CD14-positive monocyte (primary cell): ENCODE measurements around the gene TMEM175. TPM values are rescaled to one million over a fixed set of nuclear protein-coding genes. Genes with fewer than 3 reads are reported as not detected.

Experiments used
- DNase-seq, 3 donors: peaks; one replicate each; pipeline ENCODE4 v3.0.0-alpha.2; 2011 to 2022
- H2AFZ ChIP-seq: 2 replicates; pipeline ENCODE4 v1.6.0; 2012; ENCODE audit warnings: mild to moderate bottlenecking, low read depth, low read length, inconsistent platforms; ENCODE audit not compliant: insufficient read depth, poor library complexity, severe bottlenecking
- H3K27ac ChIP-seq, 2 donors: 1 replicate in 1 of 2; 2 replicates in 1 of 2; pipeline ENCODE4 v1.5.1; 2012 to 2013; ENCODE audit warnings: low read length in 2 of 2, control low read depth in 1 of 2, inconsistent platforms in 1 of 2, low read depth in 1 of 2, mild to moderate bottlenecking in 1 of 2
- H3K27me3 ChIP-seq, 2 donors: one replicate each; pipeline versions ENCODE4 v1.6.0 to v1.6.1; 2011 to 2013; ENCODE audit warnings: low read length in 2 of 2; ENCODE audit not compliant: control insufficient read depth in 2 of 2, insufficient read depth in 2 of 2
- H3K36me3 ChIP-seq, 2 donors: replicated peaks in 1 of 2; 1 replicate in 1 of 2; 2 replicates in 1 of 2; pipeline versions ENCODE4 v1.5.1 to v1.6.1; 2012 to 2013; ENCODE audit warnings: low read length in 2 of 2, control low read depth in 1 of 2, inconsistent platforms in 1 of 2, mild to moderate bottlenecking in 1 of 2; ENCODE audit not compliant: insufficient read depth in 2 of 2, control insufficient read depth in 1 of 2
- H3K4me1 ChIP-seq, 2 donors: 1 replicate in 1 of 2; 2 replicates in 1 of 2; pipeline versions ENCODE4 v1.5.1 to v1.6.1; 2012 to 2013; ENCODE audit warnings: low read length in 2 of 2, control low read depth in 1 of 2, inconsistent platforms in 1 of 2, mild to moderate bottlenecking in 1 of 2, moderate library complexity in 1 of 2; ENCODE audit not compliant: insufficient read depth in 2 of 2, control insufficient read depth in 1 of 2
- H3K4me2 ChIP-seq: replicated peaks from 2 replicates; pipeline ENCODE3; 2012; ENCODE audit warnings: low read length, moderate library complexity, mild to moderate bottlenecking; ENCODE audit not compliant: poor library complexity, severe bottlenecking; ENCODE audit errors: extremely low read depth
- H3K4me3 ChIP-seq, 3 experiments: fragments of 200-600 bp in 1 of 3; sonication (generic) in 1 of 3; replicated peaks in 1 of 3; 1 replicate in 2 of 3; 2 replicates in 1 of 3; pipeline ENCODE4 v1.5.1; 2011 to 2013; ENCODE audit warnings: low read length in 3 of 3, mild to moderate bottlenecking in 3 of 3, control low read depth in 2 of 3, low read depth in 2 of 3, inconsistent platforms in 1 of 3, moderate library complexity in 1 of 3
- H3K79me2 ChIP-seq: 2 replicates; pipeline ENCODE4 v1.6.0; 2012; ENCODE audit warnings: mild to moderate bottlenecking, control low read depth, inconsistent platforms, low read length, moderate library complexity; ENCODE audit not compliant: insufficient read depth
- H3K9ac ChIP-seq: 2 replicates; pipeline ENCODE4 v1.6.0; 2017; ENCODE audit warnings: low read length, mild to moderate bottlenecking; ENCODE audit not compliant: insufficient read depth, poor library complexity, severe bottlenecking
- H3K9me3 ChIP-seq, 2 donors: replicated peaks in 1 of 2; 1 replicate in 1 of 2; 2 replicates in 1 of 2; pipeline versions ENCODE4 v1.5.1 to v1.6.1; 2012 to 2013; ENCODE audit warnings: low read length in 2 of 2, control low read depth in 1 of 2; ENCODE audit not compliant: control insufficient read depth in 1 of 2, insufficient read depth in 1 of 2
- H4K20me1 ChIP-seq: 2 replicates; pipeline ENCODE4 v1.6.0; 2012; ENCODE audit warnings: mild to moderate bottlenecking, low read length, control low read depth, moderate library complexity; ENCODE audit not compliant: insufficient read depth
- H3K27ac Mint-ChIP-seq, 7 donors: one replicate each; pipeline ENCODE4 v1.8.0; 2020; ENCODE audit warnings: mild to moderate bottlenecking in 7 of 7, mixed read lengths in 7 of 7, moderate library complexity in 6 of 7, inconsistent platforms in 2 of 7
- H3K27me3 Mint-ChIP-seq, 3 donors: one replicate each; pipeline ENCODE4 v1.8.0; 2021 to 2022; ENCODE audit warnings: low read depth in 3 of 3, mild to moderate bottlenecking in 3 of 3, mixed read lengths in 3 of 3, moderate library complexity in 3 of 3, inconsistent platforms in 1 of 3
- H3K36me3 Mint-ChIP-seq, 2 donors: one replicate each; pipeline ENCODE4 v1.8.0; 2020; ENCODE audit warnings: mixed read lengths in 2 of 2, inconsistent platforms in 1 of 2, mild to moderate bottlenecking in 1 of 2
- H3K4me1 Mint-ChIP-seq: one replicate; pipeline ENCODE4 v1.8.0; 2020; ENCODE audit warnings: mild to moderate bottlenecking, mixed read lengths
- H3K4me3 Mint-ChIP-seq, 2 donors: one replicate each; pipeline ENCODE4 v1.8.0; 2020; ENCODE audit warnings: mild to moderate bottlenecking in 2 of 2, mixed read lengths in 2 of 2, moderate library complexity in 1 of 2
- H3K9me3 Mint-ChIP-seq, 7 donors: one replicate each; pipeline ENCODE4 v1.8.0; 2020 to 2022; ENCODE audit warnings: mixed read lengths in 7 of 7, mild to moderate bottlenecking in 6 of 7, moderate library complexity in 6 of 7, inconsistent platforms in 2 of 7
- WGBS: methylation state at CpG from one replicate; pipeline ENCODE4 v1.1.5; 2013; ENCODE audit warnings: missing lambda C conversion rate; ENCODE audit not compliant: insufficient coverage; 5-methylcytosine and 5-hydroxymethylcytosine counted together
- intact Hi-C, 2 donors: fragments of 100-400 bp; cut with micrococcal nuclease; formaldehyde crosslinking; loops; one replicate each; pipeline versions ENCODE4 v1.15.0 to v1.15.1; 2023
- polyA plus RNA-seq, 3 donors: library from polyadenylated mRNA; depleted of rRNA in 1 of 3; unstranded in 2 of 3; stranded (reverse) in 1 of 3; fragments of 300-500 nt in 2 of 3; fragments of >200 nt in 1 of 3; fragmentation: Illumina TruSeq in 2 of 3; gene quantifications; 1 replicate in 2 of 3; 2 replicates in 1 of 3; pipeline ENCODE4 v1.2.3, GENCODE V29; 2012 to 2021
- TF ChIP-seq, protein P1 (sequence below): fragments of 200-600 bp; IDR thresholded peaks from one replicate; pipeline ENCODE4 v1.8.0; 2022; ENCODE audit warnings: antibody characterized with exemption, mild to moderate bottlenecking

Gene TMEM175
- polyA plus RNA-seq, 3 donors: 18.9 to 216 (median 20.7) TPM

DNA sequence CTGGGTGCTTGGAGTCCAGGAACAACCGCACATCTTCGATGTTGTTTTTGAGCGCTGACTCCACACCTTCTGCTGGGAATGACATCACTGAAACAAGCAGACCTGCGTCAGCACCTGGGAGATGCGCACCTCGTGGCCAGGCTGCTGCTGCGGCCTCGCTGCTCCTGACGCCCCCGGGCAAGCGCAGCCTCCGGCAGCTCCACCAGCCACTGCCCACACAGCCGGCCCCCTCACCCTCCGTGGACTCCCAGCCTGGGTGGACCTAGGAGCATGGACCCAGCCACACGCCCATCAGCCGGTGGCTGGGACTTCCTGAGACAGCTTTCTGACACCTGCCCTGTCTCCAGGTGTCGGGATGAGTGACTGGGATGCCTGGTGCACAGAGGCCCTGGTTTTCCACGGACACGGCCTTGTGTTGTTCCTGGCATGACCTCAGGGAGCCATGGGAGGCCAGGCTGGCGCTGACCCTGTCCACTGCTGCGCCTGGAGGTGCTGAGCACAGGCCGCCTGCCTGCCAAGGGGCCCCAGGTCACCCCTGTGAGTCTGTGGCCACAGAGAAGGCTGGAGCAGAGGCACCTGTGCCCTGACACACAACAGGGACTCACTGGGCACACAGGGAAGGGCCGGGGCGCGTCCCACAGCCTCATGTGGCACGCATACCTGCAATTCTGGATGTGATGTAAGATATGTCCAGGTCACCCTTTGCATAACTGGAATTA, 48.7 kb upstream of the TMEM175 start:
- H3K9ac ChIP-seq: no peak overlapping the region

DNA sequence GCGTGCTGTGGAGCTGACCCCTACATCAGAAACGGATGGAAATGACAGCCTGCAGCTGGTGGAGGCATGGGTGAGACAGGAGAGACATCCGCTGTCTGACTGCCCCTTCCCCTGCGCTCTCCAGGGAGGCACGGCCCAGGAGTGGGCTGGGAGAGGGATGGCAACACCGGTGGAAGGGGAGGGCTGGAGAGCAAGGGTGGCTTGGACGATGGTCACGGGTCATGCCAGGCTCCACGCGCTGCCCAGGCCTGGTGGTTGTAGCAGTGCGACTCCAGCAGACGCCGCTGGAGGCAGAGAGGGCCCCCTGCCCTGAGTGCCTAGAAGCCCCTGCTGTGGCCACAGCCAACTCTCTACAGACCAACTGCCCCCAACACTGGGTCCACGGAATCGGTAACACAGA, 48.0 kb upstream of the TMEM175 start:
- no peak for DNase-seq
- WGBS: 86% methylated on average over 9 of the region's 15 CpGs
- H3K27ac ChIP-seq: no peak overlapping the region
- H3K4me1 ChIP-seq: no peaks in the 10 kb centered on the region
- H2AFZ ChIP-seq: no peak overlapping the region
- no peaks in the 10 kb centered on the region for H3K4me1 Mint-ChIP-seq
- H3K9me3 ChIP-seq: no peaks in the 10 kb centered on the region
- TF ChIP-seq, protein P1, sequence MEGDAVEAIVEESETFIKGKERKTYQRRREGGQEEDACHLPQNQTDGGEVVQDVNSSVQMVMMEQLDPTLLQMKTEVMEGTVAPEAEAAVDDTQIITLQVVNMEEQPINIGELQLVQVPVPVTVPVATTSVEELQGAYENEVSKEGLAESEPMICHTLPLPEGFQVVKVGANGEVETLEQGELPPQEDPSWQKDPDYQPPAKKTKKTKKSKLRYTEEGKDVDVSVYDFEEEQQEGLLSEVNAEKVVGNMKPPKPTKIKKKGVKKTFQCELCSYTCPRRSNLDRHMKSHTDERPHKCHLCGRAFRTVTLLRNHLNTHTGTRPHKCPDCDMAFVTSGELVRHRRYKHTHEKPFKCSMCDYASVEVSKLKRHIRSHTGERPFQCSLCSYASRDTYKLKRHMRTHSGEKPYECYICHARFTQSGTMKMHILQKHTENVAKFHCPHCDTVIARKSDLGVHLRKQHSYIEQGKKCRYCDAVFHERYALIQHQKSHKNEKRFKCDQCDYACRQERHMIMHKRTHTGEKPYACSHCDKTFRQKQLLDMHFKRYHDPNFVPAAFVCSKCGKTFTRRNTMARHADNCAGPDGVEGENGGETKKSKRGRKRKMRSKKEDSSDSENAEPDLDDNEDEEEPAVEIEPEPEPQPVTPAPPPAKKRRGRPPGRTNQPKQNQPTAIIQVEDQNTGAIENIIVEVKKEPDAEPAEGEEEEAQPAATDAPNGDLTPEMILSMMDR: no peak
- peaks cover 80 to 94% of the 10 kb centered on the region in 2 donors for H3K36me3 Mint-ChIP-seq
- no peak overlapping the region for H3K9ac ChIP-seq
- H3K27ac Mint-ChIP-seq: no peak overlapping the region
- no peak overlapping the region for H3K4me3 ChIP-seq
- no peaks in the 10 kb centered on the region for H3K27me3 ChIP-seq
- no peak overlapping the region for H3K4me3 Mint-ChIP-seq
- no peaks in the 10 kb centered on the region for H3K27me3 Mint-ChIP-seq
- H4K20me1 ChIP-seq: peaks cover 75% of the 10 kb centered on the region
- H3K9me3 Mint-ChIP-seq: peaks cover 0 to 12% (median 0%) of the 10 kb centered on the region in 7 donors
- intact Hi-C loops: no loop called here
- H3K36me3 ChIP-seq: peaks cover 97 to 100% of the 10 kb centered on the region in 2 donors
- H3K79me2 ChIP-seq: no peaks in the 10 kb centered on the region
- H3K4me2 ChIP-seq: no peak overlapping the region

More for the DNA sequence above, 48.7 kb upstream of the TMEM175 start:
- TF ChIP-seq, protein P1: no peak
- DNase-seq: no peak
- Mint-ChIP-seq H3K4me1 (no peaks in the 10 kb centered on the region), H3K9me3 (peaks cover 0 to 6% (median 0%) of the 10 kb centered on the region in 7 donors), H3K4me3 (no peak overlapping the region), H3K27ac (no peak overlapping the region), H3K36me3 (peaks cover 81 to 94% of the 10 kb centered on the region in 2 donors), H3K27me3 (no peaks in the 10 kb centered on the region)
- H4K20me1 ChIP-seq: peaks cover 74% of the 10 kb centered on the region
- no peaks in the 10 kb centered on the region for H3K27me3 ChIP-seq
- no peak overlapping the region for H3K4me3 ChIP-seq
- H3K4me1 ChIP-seq: no peaks in the 10 kb centered on the region
- 97% methylated on average over 26 of the region's 26 CpGs for WGBS
- H3K9me3 ChIP-seq: no peaks in the 10 kb centered on the region
- no peaks in the 10 kb centered on the region for H3K79me2 ChIP-seq
- no peak overlapping the region for H3K4me2 ChIP-seq
- peaks cover 97 to 100% of the 10 kb centered on the region in 2 donors for H3K36me3 ChIP-seq
- intact Hi-C loops: no loop called here
- no peak overlapping the region for H2AFZ ChIP-seq
- no peak overlapping the region for H3K27ac ChIP-seq
